Body of pancreas (tissue), 4 donors: ENCODE data around the gene RBL2.

ENCODE experiments used
- CTCF ChIP-seq, 7 experiments: fragments of 450-650 bp in 4 of 7; fragments of 200-600 bp in 3 of 7; sonication (generic) in 3 of 7; IDR thresholded peaks; one replicate each; pipeline ENCODE4 v1.5.1; 2016 to 2019; ENCODE audit warnings: antibody characterized with exemption in 7 of 7
- POLR2A ChIP-seq, 3 donors: fragments of 450-650 bp; IDR thresholded peaks; one replicate each; pipeline ENCODE4 v1.6.1; 2016; ENCODE audit warnings: antibody characterized with exemption in 3 of 3, mild to moderate bottlenecking in 2 of 3

- TF ChIP-seq POLR2A (IDR thresholded peaks at IDR 0.05) (no peak), CTCF (IDR thresholded peaks at IDR 0.05) (no peak)
These were observed 762 bp upstream of the RBL2 start for GRCh38 chr16:53433509-53433908.
